GM23248 (cell line): ENCODE data around the gene SHFL.

Experiments used
- EZH2 ChIP-seq: fragments of 200-600 bp; sonication (generic); IDR thresholded peaks from 2 replicates; pipeline ENCODE4 v1.6.1; 2018; ENCODE audit warnings: antibody characterized with exemption, mild to moderate bottlenecking; ENCODE audit not compliant: insufficient read depth, poor library complexity, severe bottlenecking
- EZH2phosphoT487 ChIP-seq: fragments of 200-600 bp; sonication (generic); IDR thresholded peaks from 2 replicates; pipeline ENCODE4 v1.6.1; 2018; ENCODE audit warnings: antibody characterized with exemption, moderate library complexity, mild to moderate bottlenecking, low read depth; ENCODE audit not compliant: insufficient read depth

GRCh38 chr19:10068205-10068604 lies 17.9 kb upstream of the SHFL start:
- TF ChIP-seq EZH2, result no peak
- TF ChIP-seq EZH2phosphoT487, result no peak
